Ascending aorta (tissue), 2 donors: ENCODE measurements around the gene DCUN1D3. TPM values are rescaled to one million over a fixed set of nuclear protein-coding genes. Genes with fewer than 3 reads are reported as not detected.
A peak's percentile ranks its signal among the peaks of the same experiment; 100 is the strongest.
"Not testable (repeated sequence)": the region's sequence is repeated elsewhere in the genome, so short reads cannot be mapped to it uniquely, and the experiment has no call there.

Source experiments
- DNase-seq, 2 donors: peaks; one replicate each; pipeline ENCODE4 v3.0.0-alpha.2; 2019; ENCODE audit warnings: low spot score in 2 of 2
- H3K27ac ChIP-seq, 2 donors: fragments of 200-600 bp; sonication (generic); one replicate each; pipeline ENCODE4 v1.5.1; 2016 to 2017; ENCODE audit warnings: mild to moderate bottlenecking in 1 of 2
- H3K27me3 ChIP-seq: fragments of 200-600 bp; sonication (generic); one replicate; pipeline ENCODE4 v1.5.1; 2017
- H3K36me3 ChIP-seq, 2 donors: fragments of 200-600 bp; sonication (generic); one replicate each; pipeline ENCODE4 v1.5.1; 2016
- H3K4me1 ChIP-seq, 2 donors: fragments of 200-600 bp; sonication (generic); one replicate each; pipeline ENCODE4 v1.5.1; 2016 to 2017; ENCODE audit warnings: mild to moderate bottlenecking in 1 of 2
- H3K4me3 ChIP-seq, 2 donors: fragments of 200-600 bp; sonication (generic); one replicate each; pipeline ENCODE4 v1.5.1; 2016 to 2017; ENCODE audit warnings: mild to moderate bottlenecking in 1 of 2
- H3K9me3 ChIP-seq, 2 donors: fragments of 200-600 bp; sonication (generic); one replicate each; pipeline ENCODE4 v1.5.1; 2016
- intact Hi-C: fragments of 100-400 bp; cut with DNase I; formaldehyde crosslinking; loops from one replicate; pipeline ENCODE4 v1.15.1; 2023
- total RNA-seq: library from RNA; depleted of rRNA; stranded (reverse); fragments of >200 nt; gene quantifications from one replicate; pipeline ENCODE4 v1.1.0, GENCODE V29; 2016
- TF ChIP-seq, protein P1 (sequence below), 3 experiments: fragments of 200-600 bp in 2 of 3; fragments of 450-650 bp in 1 of 3; sonication (generic) in 2 of 3; IDR thresholded peaks; one replicate each; pipeline ENCODE4 v1.5.1; 2016 to 2019; ENCODE audit warnings: antibody characterized with exemption in 3 of 3, mild to moderate bottlenecking in 1 of 3, moderate library complexity in 1 of 3

The DCUN1D3 gene, protein sequence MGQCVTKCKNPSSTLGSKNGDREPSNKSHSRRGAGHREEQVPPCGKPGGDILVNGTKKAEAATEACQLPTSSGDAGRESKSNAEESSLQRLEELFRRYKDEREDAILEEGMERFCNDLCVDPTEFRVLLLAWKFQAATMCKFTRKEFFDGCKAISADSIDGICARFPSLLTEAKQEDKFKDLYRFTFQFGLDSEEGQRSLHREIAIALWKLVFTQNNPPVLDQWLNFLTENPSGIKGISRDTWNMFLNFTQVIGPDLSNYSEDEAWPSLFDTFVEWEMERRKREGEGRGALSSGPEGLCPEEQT
- 9.8 TPM for total RNA-seq

DNA sequence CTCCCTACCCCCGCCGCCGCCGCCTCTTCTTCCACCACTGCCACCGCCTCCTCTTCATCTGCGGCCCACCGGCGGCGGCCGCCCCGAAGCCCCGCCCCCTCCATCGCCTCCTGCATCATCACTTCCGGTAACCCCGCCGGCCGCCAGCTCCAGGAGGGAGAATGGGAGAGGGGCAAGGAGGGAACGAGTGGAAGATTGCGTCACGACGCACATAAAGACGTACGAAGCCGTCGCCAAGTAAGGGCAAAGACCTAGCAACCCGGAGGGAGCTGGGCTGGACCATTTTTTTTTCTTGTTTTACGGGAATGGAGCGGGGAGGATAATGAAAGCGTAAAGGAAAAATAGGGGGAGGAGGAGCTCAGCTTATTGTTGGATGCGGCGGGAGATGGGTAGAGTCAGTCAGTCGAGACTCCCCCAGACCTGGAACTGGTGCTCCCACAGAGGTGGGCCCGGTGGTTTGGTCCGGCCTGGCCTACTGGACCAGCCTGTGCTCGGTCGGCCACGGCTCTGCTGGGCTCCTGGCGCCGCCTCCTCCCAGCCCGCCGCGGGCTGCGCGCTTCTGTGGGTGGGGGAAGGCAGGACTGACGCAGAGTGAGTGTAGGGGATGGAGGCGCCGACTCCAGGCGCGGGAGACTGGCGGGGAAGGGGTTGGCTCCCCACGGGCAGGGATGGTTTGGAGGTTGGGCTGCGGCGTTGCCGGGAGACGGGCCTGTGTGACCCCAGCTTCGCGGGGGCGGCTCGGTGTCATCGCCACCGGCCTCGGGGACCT, at the start of gene DCUN1D3, which contains the start of gene LYRM1:
Gene DCUN1D3, minus strand, starts transcription at position 60 of the 769 bp plus-strand sequence. CDS start 37,820 bp downstream, outside the sequence.
Gene LYRM1, plus strand, starts transcription at position 473 of the 769 bp plus-strand sequence. CDS start 14,785 bp downstream, outside the sequence.
- H3K27me3 ChIP-seq, result no peaks in the 10 kb centered on the region
- intact Hi-C loops, result loop anchor here (1.0 to 5.0 kb wide), 8 partner anchors 12 to 1292 kb away; partner anchors contain the start of genes LDAF1 and THUMPD1
- H3K9me3 ChIP-seq, result no peaks in the 10 kb centered on the region
- peak within 1 kb of the TSS; percentile 80 to 93 for H3K4me3 ChIP-seq
- peak within 1 kb of the TSS; percentile 96 to 100 for H3K27ac ChIP-seq
- peaks cover under 1 to 17% of the 10 kb centered on the region in 2 donors for H3K36me3 ChIP-seq
- peaks cover 12 to 56% of the 10 kb centered on the region in 2 donors for H3K4me1 ChIP-seq
- DNase-seq, result peak; percentile 92 to 99
- TF ChIP-seq, protein P1, sequence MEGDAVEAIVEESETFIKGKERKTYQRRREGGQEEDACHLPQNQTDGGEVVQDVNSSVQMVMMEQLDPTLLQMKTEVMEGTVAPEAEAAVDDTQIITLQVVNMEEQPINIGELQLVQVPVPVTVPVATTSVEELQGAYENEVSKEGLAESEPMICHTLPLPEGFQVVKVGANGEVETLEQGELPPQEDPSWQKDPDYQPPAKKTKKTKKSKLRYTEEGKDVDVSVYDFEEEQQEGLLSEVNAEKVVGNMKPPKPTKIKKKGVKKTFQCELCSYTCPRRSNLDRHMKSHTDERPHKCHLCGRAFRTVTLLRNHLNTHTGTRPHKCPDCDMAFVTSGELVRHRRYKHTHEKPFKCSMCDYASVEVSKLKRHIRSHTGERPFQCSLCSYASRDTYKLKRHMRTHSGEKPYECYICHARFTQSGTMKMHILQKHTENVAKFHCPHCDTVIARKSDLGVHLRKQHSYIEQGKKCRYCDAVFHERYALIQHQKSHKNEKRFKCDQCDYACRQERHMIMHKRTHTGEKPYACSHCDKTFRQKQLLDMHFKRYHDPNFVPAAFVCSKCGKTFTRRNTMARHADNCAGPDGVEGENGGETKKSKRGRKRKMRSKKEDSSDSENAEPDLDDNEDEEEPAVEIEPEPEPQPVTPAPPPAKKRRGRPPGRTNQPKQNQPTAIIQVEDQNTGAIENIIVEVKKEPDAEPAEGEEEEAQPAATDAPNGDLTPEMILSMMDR (IDR thresholded peaks at IDR 0.05), result no peak

DNA sequence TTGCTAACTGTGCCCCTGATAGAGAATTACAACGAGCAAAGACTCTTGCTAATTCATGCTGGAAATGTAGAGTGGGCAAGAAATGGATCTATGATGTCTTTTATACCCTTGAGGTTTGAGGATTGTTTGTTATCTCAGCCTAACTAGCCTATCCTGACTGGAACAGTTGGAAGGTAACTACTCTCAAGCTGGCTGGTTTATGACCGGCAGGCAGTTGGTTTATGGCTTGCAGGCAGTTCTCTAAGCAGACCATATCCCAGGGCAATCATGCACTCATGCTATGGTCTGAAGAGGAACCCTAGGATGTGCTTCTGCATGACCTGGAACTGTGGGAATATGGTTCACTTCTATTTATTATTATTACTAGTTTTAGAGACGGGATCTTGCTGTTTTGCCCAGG, 49.5 kb upstream of the DCUN1D3 start:
- H3K27me3 ChIP-seq, result no peaks in the 10 kb centered on the region
- no peak overlapping the region for H3K4me3 ChIP-seq
- DNase-seq, result no peak
- intact Hi-C loops, result loop anchor here (5.0 kb wide), 1 partner anchor 82 kb away; no protein-coding TSS in a partner anchor
- H3K36me3 ChIP-seq, result no peaks in the 10 kb centered on the region
- no peak overlapping the region for H3K27ac ChIP-seq
- TF ChIP-seq, protein P1 (IDR thresholded peaks at IDR 0.05), result no peak
- no peaks in the 10 kb centered on the region for H3K4me1 ChIP-seq
- no peaks in the 10 kb centered on the region for H3K9me3 ChIP-seq

DNA sequence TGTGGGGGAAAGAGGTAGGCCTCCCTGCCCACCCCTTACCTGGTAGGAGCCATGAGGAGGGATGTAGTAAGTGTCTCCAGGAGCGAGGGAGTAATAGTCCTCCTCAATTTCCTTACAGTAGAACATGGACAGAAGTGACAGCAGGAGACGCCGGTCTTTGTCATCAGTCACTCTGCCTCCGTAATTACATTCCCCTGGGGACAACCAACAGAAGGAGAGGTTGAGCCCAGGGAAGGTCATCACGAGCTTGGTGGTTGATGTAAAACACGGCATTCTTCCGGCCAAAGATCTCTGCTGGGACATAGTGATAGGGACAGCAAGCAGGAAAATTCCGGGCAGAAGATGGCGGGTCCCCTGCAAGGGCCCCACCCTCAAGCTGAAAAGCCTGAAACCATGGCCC, 48.3 kb upstream of the DCUN1D3 start:
- no peaks in the 10 kb centered on the region for H3K36me3 ChIP-seq
- H3K4me3 ChIP-seq, result no peak overlapping the region
- no peaks in the 10 kb centered on the region for H3K4me1 ChIP-seq
- intact Hi-C loops, result no loop called here
- no peak for DNase-seq
- H3K27me3 ChIP-seq, result no peaks in the 10 kb centered on the region
- TF ChIP-seq, protein P1 (IDR thresholded peaks at IDR 0.05), result no peak
- no peak overlapping the region for H3K27ac ChIP-seq
- H3K9me3 ChIP-seq, result no peaks in the 10 kb centered on the region

DNA sequence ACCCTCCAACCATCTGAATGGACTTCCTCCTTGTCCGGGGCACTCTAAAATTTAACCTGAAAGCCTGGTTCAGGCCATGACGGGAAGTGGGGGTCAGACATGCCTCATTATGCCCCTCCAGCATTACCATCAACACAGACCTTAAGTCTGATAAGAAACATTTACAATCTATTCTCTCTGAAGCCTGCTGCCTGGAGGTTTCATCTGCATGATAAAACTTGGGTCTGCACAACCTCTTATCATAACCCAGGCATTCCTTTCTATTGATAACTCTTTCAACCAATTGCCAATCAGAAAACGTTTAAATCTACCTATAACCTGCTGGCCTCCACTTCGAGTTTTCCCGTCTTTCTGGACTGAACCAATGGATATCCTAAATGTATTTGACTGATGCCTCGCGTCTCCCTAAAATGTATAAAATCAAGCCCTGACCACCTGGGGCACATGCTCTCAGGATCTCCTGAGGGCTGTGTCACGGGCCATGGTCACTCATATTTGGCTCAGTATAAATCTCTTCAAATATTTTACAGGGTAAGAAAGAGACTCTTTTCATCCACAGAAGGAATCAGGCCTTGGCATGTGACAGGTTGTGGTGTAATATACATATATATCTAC, 46.0 kb upstream of the DCUN1D3 start:
- Histone ChIP-seq H3K9me3 (no peaks in the 10 kb centered on the region), H3K4me3 (no peak overlapping the region), H3K27ac (no peak overlapping the region), H3K27me3 (no peaks in the 10 kb centered on the region), H3K4me1 (no peaks in the 10 kb centered on the region), H3K36me3 (no peaks in the 10 kb centered on the region)
- DNase-seq, result no peak
- TF ChIP-seq, protein P1 (IDR thresholded peaks at IDR 0.05), result no peak
- intact Hi-C loops, result no loop called here

DNA sequence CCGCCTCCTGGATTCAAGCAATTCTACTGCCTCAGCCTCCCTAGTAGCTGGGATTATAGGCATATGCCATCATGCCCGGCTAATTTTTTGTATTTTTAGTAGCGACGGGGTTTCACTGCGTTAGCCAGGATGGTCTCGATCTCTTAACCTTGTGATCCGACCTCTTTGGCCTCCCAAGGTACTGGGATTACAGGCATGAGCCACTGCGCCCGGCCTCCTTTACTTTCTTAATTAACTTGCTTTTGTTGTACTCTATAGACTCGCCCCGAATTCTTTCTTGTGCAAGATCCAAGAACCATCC, 45.4 kb upstream of the DCUN1D3 start:
- H3K36me3 ChIP-seq, DNase-seq, H3K9me3 ChIP-seq, H3K27ac ChIP-seq, H3K4me3 ChIP-seq, H3K27me3 ChIP-seq, H3K4me1 ChIP-seq: not testable (repeated sequence)
- intact Hi-C loops, result loop anchor here (2.0 kb wide), 1 partner anchor 95 kb away; no protein-coding TSS in a partner anchor
